ENCODE measurements around the gene KRT16.
"Not testable (repeated sequence)": the region's sequence is repeated elsewhere in the genome, so short reads cannot be mapped to it uniquely, and the experiment has no call there.

The KRT16 gene

GRCh38 chr17:41578971-41579370, 33.6 kb downstream of the KRT16 start:
- Histone ChIP-seq H3K4me3 (ENCODE audit: low read depth in 1 of 2, low read length in 2 of 2) (no peak overlapping the region), H3K27me3 (ENCODE audit: insufficient read depth, low read length, poor library complexity) (peaks cover 4% of the 10 kb centered on the region), H3K36me3 (ENCODE audit: insufficient read depth, low read length) (no peaks in the 10 kb centered on the region), H3K79me2 (ENCODE audit: insufficient read depth, low read length) (no peaks in the 10 kb centered on the region), H2AFZ (ENCODE audit: low read depth, low read length) (no peak overlapping the region), H4K20me1 (ENCODE audit: insufficient read depth, low read length) (0 out of 2 replicates have a peak, but pooled peaks cover 3% of the 10 kb centered on the region), H3K9me3 (ENCODE audit: insufficient read depth, low read length, severe bottlenecking) (no peaks in the 10 kb centered on the region), H3K4me1 (ENCODE audit: insufficient read depth, low read length) (no peaks in the 10 kb centered on the region), H3K4me2 (ENCODE audit: insufficient read depth, low read length) (no peak overlapping the region), H3K27ac (ENCODE audit: low read length) (no peak overlapping the region), H3K9ac (ENCODE audit: low read depth, low read length) (no peak overlapping the region)
- DNase-seq (no peak), ATAC-seq (ENCODE audit: insufficient read depth, low read depth) (no peak)
- no peak for TF ChIP-seq CTCF (IDR thresholded peaks at IDR 0.05; ENCODE audit: borderline replicate concordance, extremely low read depth, low read length, poor library complexity, severe bottlenecking)
- no peak for TF ChIP-seq EZH2 (IDR thresholded peaks at IDR 0.05; ENCODE audit: borderline replicate concordance, low read depth, low read length, severe bottlenecking)

- no peak overlapping the region for H3K27ac ChIP-seq (ENCODE audit: low read length)
- no peak for ATAC-seq (ENCODE audit: insufficient read depth, low read depth)
- TF ChIP-seq EZH2 (IDR thresholded peaks at IDR 0.05; ENCODE audit: borderline replicate concordance, low read depth, low read length, severe bottlenecking): no peak
- no peak for TF ChIP-seq CTCF (IDR thresholded peaks at IDR 0.05; ENCODE audit: borderline replicate concordance, extremely low read depth, low read length, poor library complexity, severe bottlenecking)
- no peak overlapping the region for H3K4me2 ChIP-seq (ENCODE audit: insufficient read depth, low read length)
- H3K4me3 ChIP-seq (ENCODE audit: low read depth in 1 of 2, low read length in 2 of 2): no peak overlapping the region
- no peak overlapping the region for H2AFZ ChIP-seq (ENCODE audit: low read depth, low read length)
- no peaks in the 10 kb centered on the region for H3K36me3 ChIP-seq (ENCODE audit: insufficient read depth, low read length)
- peaks cover 4% of the 10 kb centered on the region for H3K27me3 ChIP-seq (ENCODE audit: insufficient read depth, low read length, poor library complexity)
- no peaks in the 10 kb centered on the region for H3K9me3 ChIP-seq (ENCODE audit: insufficient read depth, low read length, severe bottlenecking)
- DNase-seq: no peak
- H3K9ac ChIP-seq (ENCODE audit: low read depth, low read length): no peak overlapping the region
- 0 out of 2 replicates have a peak, but pooled peaks cover 3% of the 10 kb centered on the region for H4K20me1 ChIP-seq (ENCODE audit: insufficient read depth, low read length)
- H3K4me1 ChIP-seq (ENCODE audit: insufficient read depth, low read length): no peaks in the 10 kb centered on the region
- no peaks in the 10 kb centered on the region for H3K79me2 ChIP-seq (ENCODE audit: insufficient read depth, low read length)
Measured at GRCh38 chr17:41578538-41578937, 34.0 kb downstream of the KRT16 start.

- H3K27me3 ChIP-seq (ENCODE audit: insufficient read depth, low read length, poor library complexity): not testable (repeated sequence)
Measured at GRCh38 chr17:41576740-41577139, 35.8 kb downstream of the KRT16 start.

GRCh38 chr17:41575336-41575735, 37.2 kb downstream of the KRT16 start:
- Histone ChIP-seq H3K27me3 (ENCODE audit: insufficient read depth, low read length, poor library complexity) (peaks cover 4% of the 10 kb centered on the region), H3K9ac (ENCODE audit: low read depth, low read length) (no peak overlapping the region), H3K4me2 (ENCODE audit: insufficient read depth, low read length) (no peak overlapping the region), H4K20me1 (ENCODE audit: insufficient read depth, low read length) (no peaks in the 10 kb centered on the region), H3K4me3 (ENCODE audit: low read depth in 1 of 2, low read length in 2 of 2) (no peak overlapping the region), H3K27ac (ENCODE audit: low read length) (no peak overlapping the region), H2AFZ (ENCODE audit: low read depth, low read length) (no peak overlapping the region), H3K36me3 (ENCODE audit: insufficient read depth, low read length) (no peaks in the 10 kb centered on the region), H3K4me1 (ENCODE audit: insufficient read depth, low read length) (no peaks in the 10 kb centered on the region), H3K9me3 (ENCODE audit: insufficient read depth, low read length, severe bottlenecking) (no peaks in the 10 kb centered on the region), H3K79me2 (ENCODE audit: insufficient read depth, low read length) (no peaks in the 10 kb centered on the region)
- ATAC-seq (ENCODE audit: insufficient read depth, low read depth) (no peak), DNase-seq (no peak)
- TF ChIP-seq CTCF (IDR thresholded peaks at IDR 0.05; ENCODE audit: borderline replicate concordance, extremely low read depth, low read length, poor library complexity, severe bottlenecking) (no peak), EZH2 (IDR thresholded peaks at IDR 0.05; ENCODE audit: borderline replicate concordance, low read depth, low read length, severe bottlenecking) (no peak)

More at GRCh38 chr17:41576740-41577139, 35.8 kb downstream of the KRT16 start:
- ATAC-seq (ENCODE audit: insufficient read depth, low read depth); H3K4me1 ChIP-seq (ENCODE audit: insufficient read depth, low read length); H2AFZ ChIP-seq (ENCODE audit: low read depth, low read length); H4K20me1 ChIP-seq (ENCODE audit: insufficient read depth, low read length); H3K4me3 ChIP-seq (ENCODE audit: low read depth in 1 of 2, low read length in 2 of 2); H3K79me2 ChIP-seq (ENCODE audit: insufficient read depth, low read length); DNase-seq; H3K9me3 ChIP-seq (ENCODE audit: insufficient read depth, low read length, severe bottlenecking); H3K4me2 ChIP-seq (ENCODE audit: insufficient read depth, low read length); H3K27ac ChIP-seq (ENCODE audit: low read length); H3K36me3 ChIP-seq (ENCODE audit: insufficient read depth, low read length); H3K9ac ChIP-seq (ENCODE audit: low read depth, low read length): not testable (repeated sequence)
